ACHN (cell line): Measurements from ENCODE around the gene ARHGAP25.

Experiments
- DNase-seq: peaks from one replicate; pipeline ENCODE4 v3.0.0-alpha.2; 2015
- in situ Hi-C: cut with HindIII; loops from 2 replicates; pipeline ENCODE4 v1.10.0; 2017; ENCODE audit warnings: low sequenced_read_pairs, low pct_ligation_motif_present, low pct_unique_long_range_greater_than_20kb

Gene ARHGAP25

DNA sequence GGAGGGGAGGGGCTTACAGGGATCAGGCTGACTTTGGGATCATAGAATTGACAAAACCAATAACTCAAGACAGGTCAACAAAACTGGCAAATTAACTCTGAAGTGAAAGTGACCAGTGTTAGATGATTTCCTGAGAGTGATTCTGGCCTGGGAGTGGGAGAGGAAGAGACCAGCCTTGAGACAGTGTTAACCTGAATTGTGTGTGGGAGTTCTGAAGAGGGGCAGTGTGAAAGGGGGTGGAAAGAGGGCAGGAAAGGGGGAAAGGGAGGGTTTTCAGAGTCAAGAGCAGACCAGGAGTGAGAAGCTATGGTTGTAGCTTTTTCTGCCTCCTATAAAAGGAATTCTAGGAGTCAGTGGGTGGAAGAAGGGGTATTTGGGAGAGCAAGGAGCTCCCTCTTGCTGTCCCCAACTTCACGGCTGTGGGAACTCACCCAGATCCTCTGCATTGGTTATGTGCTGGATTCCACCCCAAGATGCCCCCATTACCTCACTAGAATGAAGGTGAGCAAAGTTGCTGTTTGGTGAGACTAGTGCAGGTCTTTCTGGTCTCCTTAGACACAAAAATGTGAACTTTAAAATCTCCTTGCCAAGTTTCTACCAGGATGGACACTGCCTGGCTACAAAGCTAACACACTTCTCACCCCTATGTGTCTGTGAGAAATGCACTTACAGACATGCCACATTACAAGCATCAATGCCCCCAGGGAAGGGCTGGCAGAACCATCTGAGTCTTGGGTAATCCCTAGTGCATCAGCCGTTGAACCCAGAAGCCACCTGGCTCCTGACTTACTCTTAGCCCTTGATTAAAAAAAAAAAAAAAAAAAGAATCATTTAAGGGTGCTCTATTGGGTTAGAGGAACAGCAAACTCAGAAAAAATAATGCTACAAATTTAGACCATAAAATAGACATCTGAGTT lies 75.0 kb downstream of the ARHGAP25 start:
- DNase-seq = no peak
- in situ Hi-C loops = no loop called here

DNA sequence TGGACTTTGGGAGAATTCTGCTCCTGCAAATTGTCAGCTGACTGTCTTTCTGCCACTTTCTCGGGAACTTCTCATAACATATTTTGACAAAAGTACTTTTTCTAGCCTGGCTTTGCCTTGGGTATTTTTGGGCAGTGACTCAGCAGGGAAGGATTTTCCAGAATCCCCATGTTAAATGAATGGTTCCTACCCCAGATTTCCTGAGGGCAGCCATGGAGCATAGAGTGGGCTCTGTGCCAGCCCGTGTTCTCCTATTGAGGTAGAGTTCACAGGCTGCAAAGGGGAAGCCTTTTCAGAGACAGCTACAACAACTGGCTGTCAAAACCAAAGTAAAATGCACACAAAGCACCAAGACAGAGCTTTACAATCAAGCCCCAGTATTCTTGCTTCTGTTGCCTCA lies 76.8 kb downstream of the ARHGAP25 start:
- in situ Hi-C loops = no loop called here
- DNase-seq = no peak

DNA sequence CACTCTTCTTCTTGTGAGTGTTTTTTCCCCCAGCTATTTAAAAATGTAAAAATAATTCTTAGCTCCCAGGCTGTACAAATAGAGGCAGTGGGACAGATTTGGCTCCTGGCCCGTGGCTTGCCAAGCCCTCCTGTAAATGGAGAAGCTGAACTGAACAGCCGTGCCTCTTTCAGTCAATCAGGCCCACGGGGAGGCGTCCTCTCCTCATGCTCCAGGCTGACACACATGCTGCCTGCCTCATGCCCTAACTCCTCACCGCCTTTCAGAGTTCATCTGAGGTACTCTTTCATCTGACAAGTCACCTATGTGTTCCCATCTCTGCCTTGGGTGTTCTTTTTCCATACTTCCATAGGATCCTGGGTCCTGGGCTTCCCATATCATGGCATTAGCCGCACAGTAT lies 77.6 kb downstream of the ARHGAP25 start:
- in situ Hi-C loops = no loop called here
- DNase-seq = no peak

DNA sequence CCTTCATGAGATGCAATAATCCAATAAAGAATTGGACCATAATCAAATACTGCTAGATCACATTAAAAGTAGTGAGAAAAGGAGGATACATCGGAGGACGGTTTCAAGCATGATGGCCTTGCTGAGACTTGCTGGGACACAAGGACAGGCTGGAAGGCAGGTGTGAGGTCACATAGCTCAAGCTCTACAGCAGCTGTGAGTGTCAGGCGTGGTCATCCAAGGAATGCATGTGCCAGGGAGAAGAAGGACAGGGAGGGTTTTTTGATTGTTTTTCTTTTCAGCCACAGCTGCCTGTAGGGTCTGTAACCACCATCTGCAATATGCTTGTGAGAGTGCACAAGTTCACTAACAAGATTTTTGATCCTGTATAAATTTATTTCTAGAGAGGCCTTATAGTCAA lies 79.0 kb downstream of the ARHGAP25 start:
- no peak for DNase-seq
- in situ Hi-C loops = no loop called here

DNA sequence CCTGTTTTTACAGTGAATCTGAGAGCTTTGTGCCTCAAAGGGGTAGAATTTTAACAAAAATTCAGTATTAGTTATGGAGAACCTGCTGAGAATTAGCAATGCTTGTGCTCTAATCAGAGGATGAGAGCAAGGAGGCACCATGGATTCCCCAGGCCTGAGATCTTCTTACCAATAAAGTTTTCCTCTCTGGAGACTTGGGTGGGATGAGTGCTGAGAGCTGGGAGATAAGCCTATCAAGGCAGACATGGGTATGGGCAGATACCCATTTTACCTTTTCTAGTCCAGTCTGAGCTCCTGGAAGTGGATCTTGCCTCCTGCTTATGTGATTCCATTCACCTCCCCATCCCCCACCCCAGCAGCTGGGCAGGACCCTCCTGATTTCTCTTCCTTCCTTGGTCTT lies 82.7 kb downstream of the ARHGAP25 start:
- in situ Hi-C loops = no loop called here
- no peak for DNase-seq

DNA sequence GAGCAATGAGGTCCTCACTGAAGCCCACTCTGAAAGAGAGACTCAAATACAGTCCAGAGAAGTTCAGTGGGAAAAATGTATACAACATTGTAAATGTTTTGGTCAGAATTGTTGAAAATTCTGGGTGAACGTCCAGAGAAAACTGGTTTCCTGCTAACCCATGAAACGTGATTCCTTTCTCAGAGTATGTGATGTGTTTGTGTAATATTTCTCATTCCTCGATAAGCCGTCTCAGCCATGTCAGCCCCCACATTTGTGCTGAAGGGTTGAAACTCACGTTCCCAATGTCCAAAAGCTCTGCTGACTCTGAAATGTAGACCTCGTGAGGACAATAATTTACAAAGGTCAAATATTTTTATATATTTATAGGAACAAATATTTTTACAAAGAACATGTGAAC lies 84.9 kb downstream of the ARHGAP25 start:
- in situ Hi-C loops = no loop called here
- DNase-seq = no peak

DNA sequence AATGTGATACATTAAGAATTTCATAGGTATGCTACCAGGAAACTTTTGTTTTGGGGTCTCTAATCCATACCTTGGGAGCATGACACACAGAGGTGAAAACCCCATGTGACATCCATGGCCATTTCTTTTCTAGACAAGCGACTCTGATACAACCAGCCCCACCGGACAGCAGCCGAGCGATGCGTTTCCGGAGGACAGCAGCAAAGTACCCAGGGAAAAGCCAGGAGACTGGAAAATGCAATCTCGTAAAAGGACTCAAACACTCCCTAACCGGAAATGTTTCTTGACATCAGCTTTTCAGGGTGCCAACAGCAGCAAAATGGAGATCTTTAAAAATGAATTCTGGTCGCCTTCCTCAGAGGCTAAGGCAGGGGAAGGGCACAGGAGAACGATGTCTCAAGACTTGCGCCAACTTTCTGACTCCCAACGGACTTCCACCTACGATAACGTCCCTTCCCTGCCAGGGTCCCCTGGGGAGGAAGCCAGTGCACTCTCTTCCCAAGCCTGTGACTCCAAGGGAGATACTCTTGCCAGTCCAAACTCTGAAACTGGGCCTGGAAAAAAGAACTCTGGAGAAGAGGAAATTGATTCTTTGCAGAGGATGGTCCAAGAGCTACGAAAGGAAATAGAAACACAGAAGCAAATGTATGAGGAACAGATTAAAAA lies 87.7 kb downstream of the ARHGAP25 start:
- no peak for DNase-seq
- in situ Hi-C loops = no loop called here

DNA sequence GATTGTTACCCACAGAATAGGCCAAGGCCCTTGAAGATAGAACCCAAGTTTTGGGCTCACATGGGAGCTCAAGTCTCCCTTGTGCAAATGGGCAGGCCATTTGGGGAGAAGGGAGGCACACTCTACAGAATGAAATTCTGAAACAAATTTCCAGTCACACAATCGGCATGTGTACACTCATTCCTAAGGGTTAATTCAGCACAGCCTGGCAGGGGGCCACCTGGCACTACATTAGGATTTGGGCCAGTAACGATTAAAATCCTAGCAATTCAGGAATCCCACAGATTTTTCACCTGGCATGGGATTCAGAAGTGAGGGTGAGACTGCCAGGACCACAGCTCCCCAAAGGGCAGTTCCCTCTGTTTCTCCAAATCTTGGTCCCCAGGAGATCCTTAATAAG lies 90.2 kb downstream of the ARHGAP25 start:
- peak; percentile 10 for DNase-seq
- in situ Hi-C loops = no loop called here

DNA sequence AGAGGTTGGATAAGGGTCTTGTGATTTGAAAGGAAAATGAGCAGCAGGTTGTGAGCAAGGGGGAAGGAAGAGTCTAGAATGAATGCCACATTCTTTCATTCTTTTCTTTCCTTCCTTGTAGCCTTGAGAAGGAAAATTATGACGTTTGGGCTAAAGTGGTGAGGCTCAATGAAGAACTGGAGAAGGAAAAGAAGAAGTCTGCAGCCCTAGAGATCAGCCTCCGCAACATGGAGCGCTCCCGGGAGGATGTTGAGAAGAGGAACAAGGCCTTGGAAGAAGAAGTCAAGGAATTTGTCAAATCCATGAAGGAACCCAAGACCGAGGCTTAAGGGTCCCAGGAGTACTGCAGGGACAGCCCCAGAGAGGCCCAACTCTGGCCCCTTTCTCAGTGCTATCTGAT lies 91.3 kb downstream of the ARHGAP25 start:
- DNase-seq = no peak
- in situ Hi-C loops = no loop called here

DNA sequence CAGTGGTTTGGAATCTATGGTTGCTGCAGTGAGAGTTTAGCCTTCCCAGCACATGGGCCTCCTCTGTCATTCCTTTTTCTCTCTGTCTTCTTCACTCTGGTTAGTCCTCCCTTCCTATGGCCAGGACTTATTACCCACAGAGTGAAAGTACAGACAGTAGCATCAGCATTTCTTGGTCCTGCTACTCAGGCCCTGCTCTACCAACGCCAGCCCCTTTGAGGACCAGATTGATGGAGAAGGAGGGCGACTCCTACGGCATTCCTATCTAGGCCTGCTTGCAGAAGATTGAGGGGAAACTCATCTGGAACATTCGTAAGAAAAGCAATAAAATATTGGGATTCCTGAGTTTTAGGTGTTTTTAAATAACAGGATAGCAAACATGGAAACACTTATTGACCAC lies 93.1 kb downstream of the ARHGAP25 start:
- DNase-seq = no peak
- in situ Hi-C loops = no loop called here

DNA sequence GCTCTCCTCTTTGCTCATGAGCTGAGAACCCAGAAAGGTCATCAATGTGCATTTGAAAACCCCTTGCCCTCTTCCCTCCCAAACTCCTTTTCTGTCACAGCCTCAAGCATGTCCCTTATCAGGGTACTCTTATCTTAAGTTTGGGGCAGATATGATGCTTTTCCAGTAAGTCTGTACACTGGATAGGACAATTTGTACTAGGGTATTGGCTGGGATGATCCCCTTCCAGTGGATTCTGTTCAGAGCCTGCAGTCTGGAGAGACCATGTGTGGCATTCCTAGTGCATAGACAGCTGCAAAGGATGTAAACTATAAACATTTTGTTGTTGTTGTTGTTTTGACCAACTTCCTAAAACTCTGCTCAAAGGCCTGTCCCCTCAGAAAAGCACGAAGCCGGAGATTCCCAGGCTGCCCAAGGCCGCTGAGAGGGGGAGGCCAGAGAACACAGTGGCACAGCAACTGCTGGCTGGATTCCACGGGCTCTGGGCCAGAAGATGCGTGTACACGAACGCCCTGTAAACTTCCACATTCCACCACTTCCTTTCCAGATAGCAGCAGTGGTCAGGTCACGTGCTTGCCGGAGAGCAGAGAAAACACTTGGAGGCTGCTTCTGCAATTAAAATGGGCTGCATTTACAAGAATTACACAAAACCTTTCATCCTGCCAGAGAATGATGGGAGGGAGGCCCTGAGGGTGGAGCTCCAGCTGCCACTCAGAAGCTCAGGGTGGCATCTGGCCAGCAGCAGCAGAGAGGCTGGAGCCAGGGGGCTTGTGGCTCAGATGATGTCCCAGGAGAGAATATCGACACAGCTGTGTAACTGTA lies 94.5 kb downstream of the ARHGAP25 start:
- in situ Hi-C loops = no loop called here
- DNase-seq = peak; percentile 86

DNA sequence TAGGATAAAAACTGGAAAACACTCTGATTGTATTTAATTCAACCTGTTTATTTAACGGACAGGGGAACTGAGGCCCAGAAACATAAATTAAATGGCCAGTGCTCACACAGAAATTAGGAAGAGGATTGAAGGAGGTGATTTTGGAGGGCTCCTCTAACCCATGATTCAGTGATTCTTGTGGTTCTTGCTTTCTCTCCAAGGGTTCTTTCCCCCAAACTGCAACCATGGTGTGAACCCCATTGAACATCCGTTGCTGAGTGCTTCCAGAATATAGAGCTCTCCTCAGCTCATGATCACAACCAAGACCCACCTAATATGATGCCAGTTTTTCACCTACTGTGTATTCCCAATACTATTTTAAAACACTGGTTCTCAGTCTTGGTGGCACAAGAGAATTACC lies 95.1 kb downstream of the ARHGAP25 start:
- in situ Hi-C loops = no loop called here
- no peak for DNase-seq

DNA sequence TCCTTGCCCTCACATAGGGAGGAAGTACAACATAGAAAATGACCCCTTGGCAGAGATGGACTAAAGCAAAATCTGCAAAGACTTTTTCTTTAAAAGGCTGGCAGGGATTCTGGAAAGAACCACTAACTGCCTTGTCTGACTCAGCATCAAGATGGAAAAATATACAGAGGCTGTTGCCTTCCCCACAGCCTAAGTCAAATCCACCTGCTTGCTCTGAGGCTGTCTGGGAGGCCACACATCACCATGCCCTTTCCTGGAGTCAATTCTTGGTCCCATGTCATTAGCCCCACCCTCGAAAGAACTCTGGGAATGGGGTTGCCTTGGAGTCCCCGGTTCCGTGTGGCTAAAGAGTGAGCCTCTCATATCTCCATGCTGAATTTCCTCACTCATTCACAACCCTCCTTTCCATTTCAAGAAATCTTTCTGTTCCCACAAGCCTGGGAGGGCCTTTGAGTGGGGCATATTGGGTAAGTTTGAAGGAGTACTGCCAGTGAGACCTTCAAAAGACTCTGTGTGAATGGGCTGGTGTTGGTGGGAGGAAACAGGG lies 97.1 kb downstream of the ARHGAP25 start:
- in situ Hi-C loops = no loop called here
- DNase-seq = peak; percentile 10

DNA sequence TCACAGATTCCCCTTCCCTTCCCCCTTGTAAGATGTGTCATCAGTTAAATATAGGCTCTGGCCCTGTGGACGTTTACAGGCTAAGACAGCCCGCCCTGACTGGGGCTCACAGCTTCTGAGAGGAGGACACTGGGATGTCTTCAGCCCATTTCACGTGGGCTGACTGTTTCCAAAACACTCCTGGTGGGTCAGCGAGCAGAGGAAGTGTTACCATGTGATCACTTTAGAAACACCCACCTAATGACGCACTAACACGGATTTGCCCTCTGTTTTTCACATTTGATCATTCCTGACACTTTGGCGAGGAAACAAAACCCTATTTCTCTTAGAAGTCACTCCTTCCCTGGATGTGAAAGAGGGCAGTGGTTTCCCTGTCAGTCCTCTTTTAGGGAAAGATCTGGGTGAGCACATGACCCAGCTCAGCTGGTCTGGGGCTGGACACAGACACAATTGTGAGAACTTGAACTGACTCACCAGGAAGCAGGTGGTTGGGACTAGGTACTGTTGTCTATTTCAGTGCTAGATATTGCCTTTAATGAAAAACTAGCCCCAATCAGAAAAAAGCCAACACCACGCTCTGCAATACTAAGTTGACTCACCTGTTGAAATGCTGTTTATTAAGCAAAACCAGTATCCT lies 97.7 kb downstream of the ARHGAP25 start:
- DNase-seq = peak; percentile 48
- in situ Hi-C loops = no loop called here

DNA sequence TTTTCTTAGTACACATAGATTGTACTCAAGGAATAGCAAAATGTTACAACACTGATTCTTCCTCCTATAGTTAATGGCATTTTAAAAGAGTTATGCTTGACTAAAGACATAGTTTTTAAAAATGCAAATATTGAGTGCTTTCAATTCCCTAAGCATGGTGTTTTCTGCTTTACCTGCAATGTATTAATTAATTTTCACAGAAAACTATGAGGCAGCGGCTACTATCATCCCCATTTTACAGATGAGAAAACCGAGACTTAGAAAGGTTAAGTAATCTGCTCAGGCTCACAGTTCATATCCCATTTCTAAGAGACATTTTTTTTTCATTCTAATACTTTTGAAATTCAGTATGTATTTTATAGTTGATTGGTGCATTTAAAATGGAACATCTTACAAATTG lies 98.6 kb downstream of the ARHGAP25 start:
- in situ Hi-C loops = no loop called here
- no peak for DNase-seq

DNA sequence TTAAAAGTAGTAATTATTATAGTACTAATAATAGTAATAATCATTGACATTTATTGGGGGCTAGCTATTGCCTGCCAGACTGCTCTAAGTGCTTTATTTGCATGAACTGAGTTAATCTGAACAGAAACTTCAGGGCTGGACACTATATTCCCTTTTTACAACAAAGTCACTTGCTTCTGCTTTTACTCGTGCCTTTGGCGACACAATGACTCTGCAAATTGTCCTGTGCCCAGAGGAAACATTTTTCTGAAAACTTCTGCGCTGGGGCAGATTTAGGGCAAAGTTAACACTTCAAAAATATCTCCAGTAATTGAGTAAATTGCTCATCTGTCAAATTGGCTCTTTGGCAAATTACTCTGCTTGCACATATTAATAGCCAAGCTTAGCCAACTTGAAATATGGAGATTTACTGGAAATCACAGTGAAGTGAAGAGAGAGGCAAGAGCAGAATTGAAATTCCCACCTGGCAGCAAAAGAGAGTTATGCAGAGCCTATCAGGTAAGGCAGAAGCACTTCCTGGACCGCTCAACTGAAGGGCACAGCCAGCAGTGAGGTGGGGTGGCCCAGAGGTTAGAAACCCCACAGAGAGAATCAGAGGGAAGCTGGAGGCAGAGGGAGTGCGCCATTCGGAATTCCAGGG lies 100.2 kb downstream of the ARHGAP25 start:
- in situ Hi-C loops = no loop called here
- DNase-seq = no peak

DNA sequence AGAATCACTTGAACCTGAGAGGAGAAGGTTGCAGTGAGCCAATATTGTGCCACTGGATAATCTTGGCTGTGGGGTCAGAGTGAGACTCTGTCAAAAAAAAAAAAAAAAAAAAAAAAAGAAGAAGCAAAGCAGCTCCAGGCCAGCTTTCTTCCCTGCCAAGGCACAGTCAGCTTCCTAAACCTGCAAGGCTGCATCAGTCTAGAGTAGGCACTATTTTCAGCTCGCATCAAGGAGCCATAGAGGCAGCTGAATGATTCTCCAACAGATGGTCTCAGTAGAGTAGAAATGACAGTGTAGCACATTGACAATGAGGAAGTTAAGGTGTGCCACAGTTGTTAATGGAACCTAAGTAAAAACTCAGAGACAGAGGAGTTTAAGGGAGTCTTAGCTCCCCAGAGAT lies 101.0 kb downstream of the ARHGAP25 start:
- in situ Hi-C loops = no loop called here
- DNase-seq = no peak

DNA sequence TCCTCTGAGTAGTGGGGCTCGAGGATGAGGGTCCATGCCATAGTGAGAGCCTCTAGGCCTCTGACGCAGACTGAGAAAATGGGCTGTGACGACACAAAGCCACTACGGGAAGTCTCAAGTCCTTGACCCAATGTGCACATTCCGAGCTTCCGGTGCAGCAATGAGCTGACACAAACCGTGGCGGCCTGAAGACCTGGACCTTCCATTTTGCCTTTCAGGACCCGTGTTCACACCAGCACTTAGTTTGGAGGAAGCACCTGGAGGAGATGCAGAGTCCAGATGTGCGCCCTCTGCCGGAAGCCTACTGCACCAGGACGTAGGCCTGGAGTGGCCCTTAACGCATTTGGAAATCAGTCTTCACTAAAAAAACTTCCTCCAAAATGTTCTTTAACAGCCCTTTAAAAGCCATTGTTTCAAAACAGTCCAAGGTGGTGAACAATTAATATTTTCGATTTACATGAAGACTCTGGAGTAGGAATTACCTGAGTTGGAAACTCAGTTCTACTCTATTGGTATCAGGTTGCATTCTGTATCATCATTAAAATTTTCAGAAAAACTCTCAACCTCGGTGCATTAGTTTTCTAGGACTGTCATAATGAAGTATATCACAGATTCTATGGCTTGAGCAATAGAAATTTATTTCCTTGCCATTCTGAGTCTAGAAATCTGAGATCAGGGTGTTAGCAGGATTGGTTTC lies 102.7 kb downstream of the ARHGAP25 start:
- in situ Hi-C loops = no loop called here
- DNase-seq = no peak
